GM19099 (cell line): ENCODE data around the gene HEATR5A.

Experiments
- POLR2A ChIP-seq: IDR thresholded peaks from 3 replicates; pipeline ENCODE4 v1.6.1; 2011; ENCODE audit warnings: low read depth; ENCODE audit not compliant: insufficient read length; ENCODE audit errors: extremely low read depth

Gene HEATR5A

GRCh38 chr14:31405106-31405505 lies 15.2 kb downstream of the HEATR5A start:
- TF ChIP-seq POLR2A, result no peak

- no peak for TF ChIP-seq POLR2A
Observed at GRCh38 chr14:31403707-31404106, 16.6 kb downstream of the HEATR5A start.

- no peak for TF ChIP-seq POLR2A
Observed at GRCh38 chr14:31402764-31403439, 17.4 kb downstream of the HEATR5A start.

GRCh38 chr14:31401369-31401932 lies 18.9 kb downstream of the HEATR5A start:
- TF ChIP-seq POLR2A, result no peak

- TF ChIP-seq POLR2A, result no peak
Observed at GRCh38 chr14:31400031-31400638, 20.2 kb downstream of the HEATR5A start.

- TF ChIP-seq POLR2A, result no peak
Observed at GRCh38 chr14:31395572-31396205, 24.7 kb downstream of the HEATR5A start.

GRCh38 chr14:31395119-31395518 lies 25.2 kb downstream of the HEATR5A start:
- TF ChIP-seq POLR2A, result no peak

- no peak for TF ChIP-seq POLR2A
Observed at GRCh38 chr14:31391977-31392503, 28.3 kb downstream of the HEATR5A start.

GRCh38 chr14:31391473-31391872 lies 28.9 kb downstream of the HEATR5A start:
- no peak for TF ChIP-seq POLR2A

GRCh38 chr14:31389946-31390345 lies 30.4 kb downstream of the HEATR5A start:
- TF ChIP-seq POLR2A, result no peak

GRCh38 chr14:31388687-31389413 lies 31.5 kb downstream of the HEATR5A start:
- TF ChIP-seq POLR2A, result no peak

GRCh38 chr14:31387091-31387490 lies 33.3 kb downstream of the HEATR5A start:
- TF ChIP-seq POLR2A, result no peak

GRCh38 chr14:31386271-31386670 lies 34.1 kb downstream of the HEATR5A start:
- no peak for TF ChIP-seq POLR2A

- no peak for TF ChIP-seq POLR2A
Observed at GRCh38 chr14:31382221-31382620, 38.1 kb downstream of the HEATR5A start.

- no peak for TF ChIP-seq POLR2A
Observed at GRCh38 chr14:31380106-31380505, 40.2 kb downstream of the HEATR5A start.

- TF ChIP-seq POLR2A, result no peak
Observed at GRCh38 chr14:31377433-31377832, 42.9 kb downstream of the HEATR5A start.

- TF ChIP-seq POLR2A, result no peak
Observed at GRCh38 chr14:31371646-31372045, 48.7 kb downstream of the HEATR5A start.
